GM19023 (cell line): ENCODE results near the gene ZMIZ1.

Experiments
- ATAC-seq: cut with Tn5 transposase; IDR thresholded peaks from one replicate; pipeline ENCODE4 v1.9.1; 2021; ENCODE audit warnings: mild to moderate bottlenecking, moderate library complexity; ENCODE audit not compliant: unreplicated experiment

The ZMIZ1 gene

DNA sequence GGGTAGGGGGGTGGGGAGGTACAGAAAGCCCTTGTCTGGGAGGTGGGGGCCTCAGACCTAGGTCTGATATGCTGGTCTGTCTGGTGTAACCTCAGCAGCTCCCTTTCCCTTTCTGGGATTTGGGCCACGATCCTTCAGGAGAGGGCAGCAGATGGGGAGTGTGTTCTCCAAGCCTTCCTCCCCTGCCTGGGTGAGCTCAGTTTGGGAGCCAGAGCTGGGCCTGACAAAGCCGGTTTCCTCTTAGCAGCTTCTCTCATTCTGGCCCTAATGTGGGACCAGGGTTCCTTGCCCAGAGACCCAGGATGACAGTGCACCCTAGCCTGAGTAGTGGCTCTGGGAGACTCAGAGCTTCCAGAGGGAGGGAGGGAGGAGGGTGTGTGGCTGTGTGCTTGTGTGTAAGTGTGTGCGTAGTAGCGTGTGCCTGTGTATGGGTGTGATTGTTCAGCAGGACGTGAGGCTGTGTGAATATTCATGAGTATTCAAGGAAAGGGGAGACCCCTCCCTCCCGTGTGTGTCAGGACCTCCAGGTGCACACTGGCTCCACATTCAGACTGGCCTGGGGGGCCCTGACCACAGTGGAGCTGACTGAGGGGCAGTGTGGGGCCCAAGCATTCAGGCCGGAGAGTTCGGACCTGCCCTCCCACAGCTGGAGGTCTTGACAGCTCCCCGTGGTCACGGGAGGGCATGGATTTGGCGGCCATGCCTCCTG lies 96.5 kb downstream of the ZMIZ1 start:
- ATAC-seq = no peak

DNA sequence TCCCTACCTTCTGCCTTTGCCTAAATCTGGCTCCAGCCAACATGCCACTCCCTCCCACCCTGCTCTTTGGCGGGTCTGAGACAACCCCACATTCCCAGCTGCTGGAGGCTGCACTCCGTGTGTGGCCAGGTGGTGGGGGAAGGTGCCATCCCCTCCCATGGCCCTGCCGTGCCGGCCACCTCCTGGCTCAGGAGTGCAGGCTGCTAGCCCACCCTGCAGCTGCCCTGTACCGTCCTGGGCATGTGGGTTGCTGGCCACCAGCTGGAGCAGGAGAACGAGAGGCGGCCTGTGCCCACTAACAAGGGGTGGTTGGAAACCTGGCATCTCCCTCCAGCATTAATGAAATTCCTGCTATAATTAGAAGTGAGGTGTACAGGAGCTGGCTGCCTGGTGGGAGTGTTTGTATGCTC lies 97.6 kb downstream of the ZMIZ1 start:
- ATAC-seq = no peak

DNA sequence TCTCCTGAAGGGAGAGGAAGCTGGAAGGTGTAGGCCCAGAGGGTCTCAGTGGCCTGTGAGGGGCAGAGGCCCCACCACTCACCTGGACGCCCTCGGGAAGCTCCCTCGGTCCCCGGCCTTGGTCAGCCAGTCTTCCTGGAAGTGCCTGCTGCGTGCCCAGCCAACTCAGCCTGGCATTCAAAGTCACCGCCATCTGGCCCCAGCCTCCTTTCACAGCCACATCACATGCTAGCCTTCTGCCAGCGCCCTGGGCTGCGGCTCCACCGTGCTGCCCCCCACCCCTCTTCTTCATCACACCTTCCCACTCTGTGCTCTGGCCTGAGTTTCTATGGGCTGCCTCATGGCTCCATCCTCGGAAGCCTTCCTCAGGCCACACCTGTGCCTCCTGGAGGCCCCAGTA lies 98.0 kb downstream of the ZMIZ1 start:
- ATAC-seq = no peak

GRCh38 chr10:79167537-79167936 lies 98.8 kb downstream of the ZMIZ1 start:
- ATAC-seq = no peak

DNA sequence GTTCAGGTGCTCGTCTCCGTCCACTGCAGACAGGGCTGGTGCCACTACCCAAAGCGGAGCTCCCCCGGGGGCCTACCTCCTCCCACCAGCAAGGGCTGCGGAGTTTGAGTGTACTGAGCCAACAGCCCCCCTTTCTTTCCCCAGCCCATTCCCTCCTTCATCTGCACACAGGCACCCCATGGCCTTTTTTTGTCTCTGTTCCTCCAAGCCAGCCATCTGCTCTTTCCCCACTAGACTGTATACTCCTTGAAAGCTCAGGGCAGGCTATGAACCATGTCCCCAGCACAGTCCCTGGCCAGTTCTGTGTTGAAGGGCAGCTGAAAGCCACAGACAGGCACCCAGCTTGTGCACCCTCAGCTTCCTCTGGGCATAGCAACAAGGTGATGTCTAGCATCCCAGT lies 99.4 kb downstream of the ZMIZ1 start:
- no peak for ATAC-seq

- no peak for ATAC-seq
Observed at GRCh38 chr10:79170226-79170752, 101.5 kb downstream of the ZMIZ1 start.

- ATAC-seq = no peak
Observed at GRCh38 chr10:79170993-79171392, 102.2 kb downstream of the ZMIZ1 start.

DNA sequence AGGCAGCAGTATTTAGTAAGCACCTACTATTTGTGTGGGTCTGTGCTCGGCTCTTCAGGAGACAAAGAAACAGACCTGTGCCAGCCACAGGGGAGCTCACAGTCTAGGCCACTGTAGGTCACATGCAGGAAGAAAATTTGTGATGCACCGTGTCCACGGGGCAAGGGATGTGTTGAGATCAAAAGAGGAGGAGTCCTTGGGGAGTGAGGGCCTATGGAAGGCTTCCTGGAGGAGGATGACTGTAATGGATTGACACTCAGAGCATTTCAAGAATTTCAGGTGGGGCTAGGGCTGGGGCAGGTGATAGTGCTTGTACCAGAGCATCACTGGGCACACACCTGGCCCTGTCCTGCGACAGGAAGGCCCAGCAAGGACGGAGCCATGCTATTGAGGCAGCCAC lies 102.7 kb downstream of the ZMIZ1 start:
- no peak for ATAC-seq

DNA sequence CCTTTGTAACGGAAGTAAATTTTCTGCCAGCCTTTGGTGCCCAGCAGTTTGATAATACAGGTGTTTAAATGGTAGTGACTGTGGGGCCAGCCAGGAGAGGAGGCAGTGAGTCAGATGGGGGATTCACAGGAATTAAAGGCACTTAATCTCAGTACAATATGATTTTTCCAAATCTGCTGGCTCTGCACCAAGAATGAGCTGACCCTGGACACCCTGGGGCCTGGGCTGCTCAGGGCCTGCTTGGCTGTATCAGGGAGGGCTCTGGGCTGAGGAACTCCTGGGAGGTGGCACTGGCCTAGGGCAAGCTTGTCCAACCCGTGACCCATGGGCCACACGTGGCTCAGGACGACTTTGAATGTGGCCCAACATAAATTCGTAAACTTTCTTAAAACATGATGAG lies 104.1 kb downstream of the ZMIZ1 start:
- ATAC-seq = no peak

DNA sequence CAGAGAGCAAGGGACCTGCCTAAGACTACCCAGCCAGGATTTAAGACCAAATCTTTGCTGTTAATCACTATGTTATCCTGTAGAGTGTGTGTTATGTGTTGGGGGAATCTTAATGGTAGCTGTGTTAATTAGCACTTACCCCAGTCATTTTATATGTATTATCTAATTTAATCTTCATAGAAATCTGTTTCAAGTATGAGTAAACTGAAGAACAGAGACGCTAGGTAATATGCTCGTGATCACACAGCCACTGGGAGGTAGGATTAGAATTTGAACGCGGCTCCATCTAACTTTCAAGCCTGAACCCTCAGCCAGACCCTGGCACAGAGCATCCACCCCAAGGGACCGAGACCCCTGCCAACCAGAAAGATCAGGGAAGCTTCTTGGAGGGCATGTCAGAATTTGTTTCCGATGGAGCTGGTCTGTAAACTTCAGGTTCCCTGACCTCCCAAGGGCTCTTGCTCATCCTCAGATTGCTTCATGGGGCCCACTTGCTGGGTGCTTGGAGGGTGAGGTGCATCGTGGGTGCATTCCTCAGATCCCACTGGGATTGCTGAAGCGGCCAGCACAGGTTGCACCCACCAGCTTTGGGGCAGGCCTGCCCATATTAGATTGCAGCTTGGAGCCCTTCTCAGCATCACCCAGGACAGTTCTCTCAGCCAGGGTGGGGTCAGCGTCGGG lies 105.0 kb downstream of the ZMIZ1 start:
- no peak for ATAC-seq

DNA sequence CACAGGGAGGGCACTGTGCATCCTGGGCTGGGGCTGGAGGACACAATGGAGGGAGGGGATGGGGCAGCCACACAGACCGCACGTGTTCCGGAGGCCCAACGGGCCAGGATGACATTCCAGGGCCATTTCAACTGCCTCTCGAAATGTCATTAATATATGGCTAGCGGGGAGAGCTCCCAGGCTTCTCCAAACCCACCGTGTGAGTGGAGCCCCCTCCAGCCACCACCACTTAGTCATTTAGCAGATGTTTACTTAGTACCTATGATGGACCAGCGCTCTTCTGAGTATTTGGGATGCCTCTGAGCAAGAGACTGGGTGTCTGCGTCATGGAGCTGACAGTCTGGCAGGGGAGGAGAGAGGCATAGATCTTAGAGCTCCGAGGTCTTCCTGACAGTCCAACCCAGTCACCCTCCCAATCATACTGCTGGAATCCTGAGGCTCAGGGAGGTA lies 107.3 kb downstream of the ZMIZ1 start:
- no peak for ATAC-seq

DNA sequence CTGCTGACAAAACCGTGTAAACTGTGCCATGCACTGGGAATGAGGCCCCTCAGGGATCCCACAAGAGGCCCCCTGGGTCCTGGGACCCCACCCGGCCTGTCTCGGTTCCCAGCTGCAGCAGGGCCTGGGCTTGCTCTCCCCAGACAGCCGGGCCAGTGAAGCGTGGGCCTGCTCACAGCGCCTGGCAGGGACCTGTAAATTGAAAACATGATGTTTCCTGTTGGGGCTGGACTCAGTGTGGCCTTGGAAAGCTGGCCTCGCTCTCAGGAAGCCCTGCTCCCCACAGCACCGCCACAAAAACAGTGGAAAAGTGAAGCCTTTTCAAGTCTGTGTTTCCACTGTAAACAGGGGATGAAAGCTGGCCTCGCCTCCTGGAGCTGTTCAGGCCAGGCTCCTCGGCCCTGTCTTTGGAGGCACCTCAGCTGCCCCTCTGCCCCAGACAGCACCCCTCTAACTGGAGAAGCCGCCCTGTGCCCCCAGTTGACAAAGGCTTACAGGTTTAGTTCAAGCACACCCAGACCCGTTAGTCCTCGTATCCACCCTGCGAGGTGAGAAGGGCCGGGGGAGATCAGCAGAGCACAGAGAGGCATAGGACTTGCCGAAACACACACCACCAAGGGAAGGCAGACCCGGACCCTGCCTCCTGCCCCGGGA lies 108.3 kb downstream of the ZMIZ1 start:
- no peak for ATAC-seq

DNA sequence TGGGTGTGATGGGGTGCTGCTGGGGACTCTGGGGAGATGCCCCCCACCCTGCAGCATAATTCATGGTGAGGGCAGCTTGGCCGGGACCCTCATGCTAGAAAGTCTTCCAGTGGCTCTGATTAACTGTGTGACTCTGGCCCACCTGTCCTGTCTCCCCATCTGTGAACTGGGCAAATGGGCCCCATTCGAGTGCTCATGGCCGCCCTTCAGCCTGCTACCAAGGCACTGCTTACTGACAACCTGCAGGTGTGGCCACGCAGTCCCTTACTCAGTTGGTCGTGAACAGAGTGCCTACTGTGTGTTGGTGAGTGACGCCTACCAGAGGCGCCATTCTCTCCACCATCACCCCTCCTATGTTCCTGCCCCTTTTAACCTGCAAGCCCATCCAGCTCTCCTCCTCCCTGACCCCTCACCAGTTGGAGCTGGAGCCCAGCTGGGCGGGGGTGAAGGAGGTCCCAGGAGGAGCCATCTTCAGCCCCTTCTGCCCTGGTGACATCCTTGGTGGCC lies 109.4 kb downstream of the ZMIZ1 start:
- no peak for ATAC-seq

- no peak for ATAC-seq
Observed at GRCh38 chr10:79178614-79179163, 109.9 kb downstream of the ZMIZ1 start.

GRCh38 chr10:79179164-79179956 lies 110.6 kb downstream of the ZMIZ1 start:
- no peak for ATAC-seq

DNA sequence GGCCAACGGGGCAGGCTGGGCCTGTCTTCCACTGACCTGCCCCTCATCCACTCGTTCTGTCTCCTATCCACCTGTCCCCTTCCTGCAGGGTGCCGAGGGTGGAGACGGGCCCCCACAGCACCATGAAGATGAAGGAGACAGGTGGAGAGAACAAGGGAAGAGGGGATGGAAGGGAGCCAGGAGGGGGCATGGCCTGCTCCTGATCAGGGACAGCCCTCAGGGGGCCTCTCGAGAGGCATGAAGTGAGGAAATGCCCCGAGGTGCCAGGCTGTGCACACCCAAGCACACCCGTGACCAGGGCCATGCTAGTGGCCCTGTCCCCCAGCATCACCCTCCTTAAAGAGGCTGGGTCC lies 111.2 kb downstream of the ZMIZ1 start:
- no peak for ATAC-seq

DNA sequence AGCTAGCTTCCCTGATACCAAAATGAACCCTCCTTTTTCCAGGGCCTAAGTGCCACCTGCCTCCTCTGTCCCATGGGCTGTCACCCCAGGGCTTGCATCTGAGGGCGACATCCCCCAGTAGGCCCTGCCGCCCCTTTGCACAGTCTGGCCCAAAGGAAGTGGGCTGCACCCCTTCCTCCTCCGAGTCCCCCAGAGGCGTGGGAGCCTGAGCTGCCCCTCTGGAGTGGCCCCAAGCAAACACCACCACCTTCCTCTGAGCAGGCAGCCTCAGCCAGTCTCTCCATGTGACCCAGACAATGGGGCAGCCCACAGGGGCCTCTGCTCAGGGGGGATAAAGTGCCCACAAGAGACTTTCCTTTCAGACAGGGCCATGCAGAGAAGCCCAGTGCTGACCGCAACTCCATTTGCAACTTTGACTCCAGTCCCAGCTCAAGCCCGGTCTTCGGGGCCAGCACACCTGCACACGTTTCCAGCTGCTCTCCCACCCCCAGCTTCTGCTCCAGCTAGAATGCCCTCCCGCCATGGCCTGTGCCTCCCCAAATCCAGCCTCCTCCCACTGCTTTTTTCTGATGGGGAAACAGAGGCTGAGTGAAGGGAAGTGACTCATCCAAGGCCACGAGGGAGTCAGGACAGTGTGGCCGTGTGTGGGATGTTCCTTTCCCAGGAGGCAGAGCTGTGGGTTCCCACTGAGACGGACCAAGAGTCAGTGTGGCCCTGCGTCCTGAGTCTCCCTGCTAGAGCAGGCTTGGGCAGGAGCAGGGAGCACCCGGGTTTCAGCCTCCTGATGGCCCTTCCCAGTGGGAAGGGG lies 111.9 kb downstream of the ZMIZ1 start:
- no peak for ATAC-seq

GRCh38 chr10:79181227-79181626 lies 112.5 kb downstream of the ZMIZ1 start:
- ATAC-seq = no peak

DNA sequence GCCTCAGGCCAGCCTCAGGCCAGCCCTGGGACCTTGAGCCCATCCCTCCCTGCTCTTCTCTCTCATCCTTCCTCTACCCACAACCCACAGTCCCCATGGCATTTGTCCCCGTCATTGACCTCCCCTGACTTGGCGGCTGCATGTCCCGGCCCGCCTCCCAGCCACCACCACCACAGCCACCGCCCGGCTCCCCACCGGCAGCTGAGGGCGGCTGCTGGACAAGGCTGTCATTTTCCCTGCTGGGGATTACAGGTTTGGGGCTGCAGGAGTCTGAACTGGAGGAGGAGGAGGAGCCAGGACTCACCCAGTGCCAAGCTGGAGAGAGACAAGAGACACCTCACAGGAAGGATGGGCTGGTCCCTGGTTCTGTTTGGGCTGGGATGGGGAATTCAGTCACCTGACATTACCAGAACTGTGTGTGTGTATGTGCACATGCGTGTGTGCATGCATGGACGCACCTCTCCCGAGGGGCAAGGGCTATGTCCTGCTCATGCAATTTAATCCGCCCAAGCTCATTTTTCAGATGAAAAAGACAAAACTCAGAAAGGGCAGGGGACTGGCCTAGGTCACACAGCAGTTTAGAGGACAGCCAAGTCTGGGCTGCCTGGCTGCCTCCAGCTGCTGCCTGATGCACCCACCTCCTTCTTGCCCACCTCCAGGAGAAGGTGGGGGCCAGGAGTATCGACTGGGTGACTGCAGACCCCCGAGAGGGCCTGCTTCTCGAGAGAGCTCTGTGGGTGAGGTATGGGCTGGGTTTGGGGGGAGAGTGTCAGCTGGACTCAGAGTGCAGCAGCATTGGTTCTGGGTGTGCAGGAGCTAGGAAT lies 113.1 kb downstream of the ZMIZ1 start:
- ATAC-seq = no peak
